HG03175 (cell line): Measurements from ENCODE around the gene ESYT1.
"Not testable (repeated sequence)": the region's sequence is repeated elsewhere in the genome, so short reads cannot be mapped to it uniquely, and the experiment has no call there.

Source experiments
- ATAC-seq: cut with Tn5 transposase; IDR thresholded peaks from one replicate; pipeline ENCODE4 v1.9.1; 2021; ENCODE audit warnings: mild to moderate bottlenecking, moderate library complexity; ENCODE audit not compliant: unreplicated experiment

Gene ESYT1

DNA sequence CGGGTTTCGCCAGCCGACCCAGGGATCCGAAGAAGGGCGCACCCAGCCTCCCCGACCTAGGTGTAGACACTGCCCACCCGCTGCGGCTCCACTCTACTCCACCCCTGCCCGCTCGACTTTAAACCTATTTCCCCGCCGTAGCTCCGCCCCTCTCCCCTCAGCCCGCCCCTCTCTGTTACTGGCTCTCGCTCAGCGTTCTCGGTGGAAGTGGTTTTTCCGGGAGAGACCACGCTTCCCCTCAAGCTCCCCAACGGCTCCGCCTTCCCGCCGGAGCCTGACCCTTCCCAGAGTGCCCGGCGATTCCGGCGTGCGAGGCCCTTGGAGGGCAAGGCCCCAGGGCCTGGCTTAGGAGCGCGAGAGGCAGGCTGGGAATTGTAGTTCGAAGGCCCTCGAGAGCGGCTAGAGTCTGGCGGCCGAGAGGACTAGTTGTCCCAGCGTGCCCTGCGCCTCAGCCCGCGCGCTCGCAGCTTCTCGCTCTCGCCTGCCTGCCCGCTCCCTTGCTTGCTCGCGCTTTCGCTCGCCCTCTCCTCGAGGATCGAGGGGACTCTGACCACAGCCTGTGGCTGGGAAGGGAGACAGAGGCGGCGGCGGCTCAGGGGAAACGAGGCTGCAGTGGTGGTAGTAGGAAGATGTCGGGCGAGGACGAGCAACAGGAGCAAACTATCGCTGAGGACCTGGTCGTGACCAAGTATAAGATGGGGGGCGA is 23.8 kb upstream of the ESYT1 start, which contains the start of gene PA2G4:
PA2G4 (plus strand) TSS at position 451 of the 706 bp plus-strand sequence; CDS start at position 630, 179 bp downstream.
- peak; percentile 97 for ATAC-seq

DNA sequence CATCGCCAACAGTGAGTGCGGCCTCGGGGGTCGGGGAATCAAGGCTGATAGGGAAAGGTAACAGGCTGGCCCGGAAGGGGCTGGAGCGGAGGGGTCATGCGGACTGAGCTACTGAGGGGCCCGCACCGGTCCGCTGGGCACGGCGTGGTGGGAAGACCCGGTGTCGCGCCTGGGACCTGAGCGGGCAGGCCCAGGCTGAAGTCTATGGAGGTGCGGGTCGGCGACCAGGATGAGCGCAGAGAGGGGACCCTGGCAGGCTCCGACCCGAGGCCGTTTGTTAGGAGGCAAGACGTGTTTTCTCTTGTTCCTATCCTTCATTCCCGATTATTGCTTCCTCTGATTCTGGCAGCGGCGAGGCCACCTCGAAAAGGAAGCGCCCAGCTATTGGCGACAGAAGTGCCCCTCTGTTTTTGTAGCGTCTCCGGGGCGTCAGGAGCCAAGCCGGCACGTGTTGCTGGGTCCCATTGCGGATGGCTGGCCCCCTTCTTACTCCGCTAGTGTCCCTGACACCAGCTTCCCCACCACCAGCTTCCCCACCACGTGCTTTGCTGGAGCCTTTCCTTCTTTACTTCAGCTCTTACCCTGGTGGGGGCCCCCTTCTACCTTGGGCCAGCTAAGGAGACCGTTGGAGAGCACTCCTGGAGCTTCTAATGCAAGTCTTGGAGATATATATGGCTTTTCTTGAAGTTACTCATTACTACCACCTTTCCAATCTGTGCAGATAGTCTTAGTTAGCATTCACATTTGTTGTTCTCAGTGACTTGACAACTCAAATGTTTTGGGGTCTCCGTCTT is 23.1 kb upstream of the ESYT1 start:
- ATAC-seq, result peak; percentile 17

DNA sequence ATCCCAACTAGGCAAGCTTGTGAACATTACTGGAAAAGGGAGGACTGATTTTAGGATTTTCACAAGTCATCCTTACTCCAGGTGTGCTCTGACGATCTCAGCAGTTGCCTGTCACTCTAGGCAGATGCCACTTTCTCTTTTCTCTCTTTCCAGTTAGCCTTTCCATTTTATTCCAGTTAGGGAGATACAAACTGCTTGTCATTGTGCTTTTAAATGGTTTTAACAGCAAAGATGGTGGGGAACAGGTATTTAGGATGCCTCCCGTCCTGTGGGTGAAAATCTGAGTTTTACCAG is 22.5 kb upstream of the ESYT1 start:
- no peak for ATAC-seq

DNA sequence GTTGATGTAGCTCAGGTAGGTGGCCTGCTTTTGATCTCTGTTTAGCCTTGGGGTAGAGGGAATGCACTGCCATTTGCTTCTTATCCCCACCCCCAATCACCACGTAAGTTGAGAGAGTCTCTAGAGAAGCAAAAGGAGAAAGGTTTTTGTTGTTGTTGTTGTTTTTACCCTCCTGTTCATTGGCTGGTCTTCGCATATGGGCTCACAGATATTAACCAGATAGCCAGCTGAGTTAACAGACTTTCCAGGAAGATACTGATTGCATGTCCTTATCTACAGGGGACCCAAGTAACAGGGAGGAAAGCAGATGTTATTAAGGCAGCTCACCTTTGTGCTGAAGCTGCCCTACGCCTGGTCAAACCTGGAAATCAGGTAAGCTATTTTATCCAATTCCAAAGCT is 20.8 kb upstream of the ESYT1 start:
- no peak for ATAC-seq

GRCh38 chr12:56110571-56110970 is 17.5 kb upstream of the ESYT1 start:
- ATAC-seq, result no peak

- ATAC-seq, result no peak
Measured at GRCh38 chr12:56114084-56114483, 14.0 kb upstream of the ESYT1 start.

GRCh38 chr12:56115329-56115728 is 12.7 kb upstream of the ESYT1 start:
- no peak for ATAC-seq

DNA sequence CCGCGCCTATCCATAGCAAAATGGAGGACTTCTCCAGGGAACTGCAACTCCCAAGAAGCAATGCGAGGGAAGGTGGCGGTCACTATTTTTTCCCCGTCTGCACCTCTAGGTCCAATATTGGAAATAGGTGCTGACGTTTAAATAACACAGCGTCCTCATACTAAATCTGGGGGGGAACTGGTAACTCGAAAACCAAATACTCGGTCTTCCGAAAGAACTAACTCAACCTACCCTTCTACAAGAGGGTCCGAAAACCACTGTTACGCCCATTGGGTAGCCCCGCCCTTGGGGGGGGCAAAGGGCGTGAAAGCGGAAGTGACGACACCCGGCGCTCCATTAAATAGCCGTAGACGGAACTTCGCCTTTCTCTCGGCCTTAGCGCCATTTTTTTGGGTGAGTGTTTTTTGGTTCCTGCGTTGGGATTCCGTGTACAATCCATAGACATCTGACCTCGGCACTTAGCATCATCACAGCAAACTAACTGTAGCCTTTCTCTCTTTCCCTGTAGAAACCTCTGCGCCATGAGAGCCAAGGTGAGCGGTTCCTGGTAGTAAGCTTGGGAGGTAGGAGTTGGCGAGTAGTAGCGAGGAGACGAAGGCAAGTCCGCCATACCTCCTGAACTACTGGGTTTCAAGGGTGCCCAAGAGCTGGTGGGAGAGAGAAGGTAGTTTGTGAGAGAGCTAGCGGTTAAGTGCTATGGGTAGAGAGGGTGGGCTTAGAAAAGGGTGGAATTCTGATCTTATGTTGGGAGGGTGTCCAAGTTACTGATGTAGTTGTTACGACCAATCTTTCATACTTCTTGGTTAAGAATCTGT is 11.6 kb upstream of the ESYT1 start, which contains the start of gene RPL41:
RPL41 (plus strand) TSS at position 367 of the 815 bp plus-strand sequence.
- ATAC-seq, result peak; percentile 40

- not testable (repeated sequence) for ATAC-seq
Measured at GRCh38 chr12:56117082-56117706, 10.9 kb upstream of the ESYT1 start.

- ATAC-seq, result peak; percentile 85
Measured at GRCh38 chr12:56117778-56118687, 10.0 kb upstream of the ESYT1 start, which contains the start of gene ZC3H10. ZC3H10 (plus strand) TSS chr12:56118266; CDS start chr12:56120563, 2,297 bp downstream.

DNA sequence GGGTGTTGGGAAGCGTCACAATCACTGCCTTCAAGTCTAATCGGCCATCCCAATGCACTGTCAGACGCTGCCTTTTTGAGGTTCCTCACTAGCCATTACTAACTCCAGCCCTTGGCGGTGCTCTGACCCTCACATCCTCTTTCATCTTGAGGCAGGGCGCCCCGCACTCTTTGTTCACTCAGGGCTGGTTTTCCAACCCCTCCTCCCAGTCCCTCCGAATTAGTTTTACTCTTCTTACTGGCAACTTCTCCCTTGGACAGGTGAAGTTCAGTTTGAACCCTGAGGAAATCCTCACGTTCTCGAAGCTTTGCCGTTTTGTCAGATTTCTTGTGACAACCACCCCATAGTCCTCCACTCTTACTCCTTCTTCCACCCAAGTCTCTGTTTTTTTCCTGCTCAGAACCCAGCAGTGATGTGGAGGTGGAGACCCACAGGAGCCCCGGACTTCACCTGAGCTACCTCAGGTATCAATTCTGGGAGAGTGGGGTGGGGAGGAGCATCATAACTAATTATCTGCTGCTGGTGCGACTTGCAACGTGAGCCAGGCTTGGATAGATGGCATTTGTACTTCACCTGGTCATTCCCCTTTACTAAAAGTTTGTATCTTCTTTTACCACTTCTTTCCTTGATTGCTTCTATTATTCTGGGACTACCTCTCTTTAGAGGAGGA is 9.2 kb upstream of the ESYT1 start:
- no peak for ATAC-seq

DNA sequence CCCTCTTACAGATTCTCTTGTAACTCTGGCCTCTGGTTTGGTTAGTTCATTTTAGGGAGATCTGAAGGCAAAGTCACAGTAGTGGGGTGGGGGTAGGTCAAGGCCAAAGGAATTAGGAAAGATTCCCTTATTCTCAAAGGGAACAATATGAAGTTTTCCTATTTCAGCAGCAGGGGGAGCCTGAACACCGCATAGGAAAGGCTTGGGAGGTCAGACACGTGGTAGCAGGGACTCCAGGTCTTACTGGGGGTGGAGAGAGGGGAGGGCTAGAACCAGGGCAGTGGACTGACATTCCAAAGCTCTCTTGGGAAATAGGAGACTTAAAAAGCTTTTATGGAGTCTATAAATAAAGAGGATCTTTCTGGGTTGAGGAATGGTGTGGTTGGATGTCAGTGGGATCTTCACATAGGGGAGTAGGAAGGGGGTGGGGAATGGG is 8.7 kb upstream of the ESYT1 start:
- ATAC-seq, result no peak

GRCh38 chr12:56120158-56120846 is 7.8 kb upstream of the ESYT1 start:
- no peak for ATAC-seq

GRCh38 chr12:56121204-56121870 is 6.7 kb upstream of the ESYT1 start:
- no peak for ATAC-seq

DNA sequence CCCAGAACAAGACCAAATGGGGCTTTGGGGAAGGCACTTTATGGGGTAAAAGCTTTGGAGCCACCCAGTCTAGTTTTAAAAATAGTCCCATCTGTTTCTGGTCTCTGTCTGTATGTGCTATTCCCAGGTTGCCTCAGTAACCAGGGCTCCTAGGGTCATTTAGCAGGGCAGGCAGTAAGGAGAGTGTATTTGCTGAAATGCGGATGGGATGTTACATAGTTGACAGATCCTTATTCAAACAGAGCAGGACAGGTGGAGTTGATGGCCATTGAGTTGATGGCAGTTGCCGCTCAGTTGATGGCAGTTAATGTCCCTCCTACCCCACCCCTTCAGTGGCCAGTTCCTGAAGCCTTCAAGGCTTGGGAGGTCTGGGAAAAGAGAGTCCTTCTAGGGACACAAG is 5.4 kb upstream of the ESYT1 start:
- no peak for ATAC-seq

DNA sequence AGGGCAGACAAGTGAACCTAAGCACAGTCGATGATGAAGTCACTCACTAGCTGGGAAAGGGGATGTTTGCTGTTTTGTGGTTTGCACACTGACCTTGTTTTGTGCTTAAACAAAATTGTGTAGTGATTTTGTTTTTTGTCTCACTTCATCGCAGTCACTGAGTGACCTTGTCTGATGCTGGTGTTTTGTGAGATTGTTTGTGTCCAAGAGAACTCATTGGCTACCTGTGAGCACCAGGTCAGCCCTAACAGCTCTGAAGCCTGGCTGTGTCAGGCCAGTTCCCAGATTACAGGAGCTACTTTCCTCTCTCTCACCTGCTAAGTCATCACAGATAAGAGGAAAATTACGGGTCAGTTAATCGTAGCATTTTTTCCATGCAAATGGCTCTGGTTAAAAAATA is 3.9 kb upstream of the ESYT1 start:
- ATAC-seq, result no peak

- no peak for ATAC-seq
Measured at GRCh38 chr12:56126732-56127239, 1.3 kb upstream of the ESYT1 start.

- no peak for ATAC-seq
Measured at GRCh38 chr12:56127485-56127887, 581 bp upstream of the ESYT1 start.
